ENCODE results near the gene OSBPL9. TPM values are rescaled to one million over a fixed set of nuclear protein-coding genes. Genes with fewer than 3 reads are reported as not detected.

Gene OSBPL9
- total RNA-seq, 4 donors from 2014 or later, result 65.8 to 206 (median 136) TPM

DNA sequence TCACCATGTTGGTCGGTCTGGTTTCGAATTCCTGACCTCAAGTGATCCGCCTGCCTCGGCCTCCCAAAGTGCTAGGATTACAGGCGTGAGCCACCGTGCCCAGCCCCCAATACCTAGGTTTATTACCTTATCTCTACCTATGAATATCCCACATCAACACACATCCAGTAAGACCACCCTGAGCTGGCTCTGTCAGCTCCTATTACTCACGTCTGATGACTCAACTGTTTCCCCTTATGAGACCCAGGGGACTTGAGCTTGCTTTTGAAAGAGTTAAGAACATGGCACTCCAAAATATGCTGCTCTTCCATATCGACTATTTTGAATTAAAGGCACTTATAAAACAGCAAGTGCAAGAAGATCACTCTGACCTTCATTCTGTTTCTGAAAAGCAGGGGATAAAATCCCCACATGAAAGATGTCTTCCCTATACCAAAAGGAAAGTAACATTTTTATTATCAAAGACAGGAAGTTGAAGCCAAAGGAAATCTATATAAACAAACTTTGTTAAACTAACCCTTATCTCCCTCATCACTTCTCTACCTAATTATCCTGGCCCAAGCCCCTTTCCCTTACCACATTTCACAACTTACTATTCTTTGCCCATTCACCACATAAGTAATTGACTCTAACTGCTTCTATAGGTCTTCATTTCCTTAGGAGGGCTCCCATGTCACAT lies 41.3 kb upstream of the OSBPL9 start:
- H3K9me3 ChIP-seq, result no peaks in the 10 kb centered on the region
- no peak overlapping the region for H3K4me3 ChIP-seq
- DNase-seq (no peak), ATAC-seq (no peak)
- no peak overlapping the region for H3K27ac ChIP-seq
- in situ Hi-C loops (cut with MboI; ENCODE audit: low sequenced_read_pairs in 4 of 4) (no loop called here), intact Hi-C loops (cut with DNase I; ENCODE audit: low total_unique reads) (no loop called here)
- H3K4me1 ChIP-seq, result peaks cover 18 to 21% of the 10 kb centered on the region in 2 donors
- no peak for TF ChIP-seq POLR2A (IDR thresholded peaks at IDR 0.05)
- TF ChIP-seq, protein P1, sequence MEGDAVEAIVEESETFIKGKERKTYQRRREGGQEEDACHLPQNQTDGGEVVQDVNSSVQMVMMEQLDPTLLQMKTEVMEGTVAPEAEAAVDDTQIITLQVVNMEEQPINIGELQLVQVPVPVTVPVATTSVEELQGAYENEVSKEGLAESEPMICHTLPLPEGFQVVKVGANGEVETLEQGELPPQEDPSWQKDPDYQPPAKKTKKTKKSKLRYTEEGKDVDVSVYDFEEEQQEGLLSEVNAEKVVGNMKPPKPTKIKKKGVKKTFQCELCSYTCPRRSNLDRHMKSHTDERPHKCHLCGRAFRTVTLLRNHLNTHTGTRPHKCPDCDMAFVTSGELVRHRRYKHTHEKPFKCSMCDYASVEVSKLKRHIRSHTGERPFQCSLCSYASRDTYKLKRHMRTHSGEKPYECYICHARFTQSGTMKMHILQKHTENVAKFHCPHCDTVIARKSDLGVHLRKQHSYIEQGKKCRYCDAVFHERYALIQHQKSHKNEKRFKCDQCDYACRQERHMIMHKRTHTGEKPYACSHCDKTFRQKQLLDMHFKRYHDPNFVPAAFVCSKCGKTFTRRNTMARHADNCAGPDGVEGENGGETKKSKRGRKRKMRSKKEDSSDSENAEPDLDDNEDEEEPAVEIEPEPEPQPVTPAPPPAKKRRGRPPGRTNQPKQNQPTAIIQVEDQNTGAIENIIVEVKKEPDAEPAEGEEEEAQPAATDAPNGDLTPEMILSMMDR (IDR thresholded peaks at IDR 0.05 in 4 of 5, conservative IDR thresholded peaks at IDR 0.05 in 1 of 5), result no peak
- no peaks in the 10 kb centered on the region for H3K36me3 ChIP-seq
- no peaks in the 10 kb centered on the region for H3K27me3 ChIP-seq

GRCh38 chr1:51576085-51576444 lies 40.8 kb upstream of the OSBPL9 start:
- Histone ChIP-seq H3K4me1 (peaks cover 16 to 17% of the 10 kb centered on the region in 2 donors), H3K27me3 (no peaks in the 10 kb centered on the region), H3K9me3 (no peaks in the 10 kb centered on the region), H3K4me3 (no peak overlapping the region), H3K36me3 (no peaks in the 10 kb centered on the region), H3K27ac (no peak overlapping the region)
- intact Hi-C loops (cut with DNase I; ENCODE audit: low total_unique reads), result no loop called here
- in situ Hi-C loops (cut with MboI; ENCODE audit: low sequenced_read_pairs in 4 of 4), result no loop called here
- TF ChIP-seq, protein P1 (IDR thresholded peaks at IDR 0.05 in 4 of 5, conservative IDR thresholded peaks at IDR 0.05 in 1 of 5), result no peak
- TF ChIP-seq POLR2A (IDR thresholded peaks at IDR 0.05), result no peak
- no peak for ATAC-seq
- no peak for DNase-seq

GRCh38 chr1:51576923-51577322 lies 40.0 kb upstream of the OSBPL9 start:
- no peak overlapping the region for H3K4me3 ChIP-seq
- intact Hi-C loops (cut with DNase I; ENCODE audit: low total_unique reads), result no loop called here
- TF ChIP-seq POLR2A (IDR thresholded peaks at IDR 0.05), result no peak
- TF ChIP-seq, protein P1 (IDR thresholded peaks at IDR 0.05 in 4 of 5, conservative IDR thresholded peaks at IDR 0.05 in 1 of 5), result no peak
- no peaks in the 10 kb centered on the region for H3K27me3 ChIP-seq
- H3K9me3 ChIP-seq, result no peaks in the 10 kb centered on the region
- DNase-seq, result no peak
- no peaks in the 10 kb centered on the region for H3K36me3 ChIP-seq
- in situ Hi-C loops (cut with MboI; ENCODE audit: low sequenced_read_pairs in 4 of 4), result no loop called here
- ATAC-seq, result no peak
- H3K27ac ChIP-seq, result no peak overlapping the region
- H3K4me1 ChIP-seq, result peaks cover 9% of the 10 kb centered on the region in 2 donors

GRCh38 chr1:51578383-51579109 lies 38.3 kb upstream of the OSBPL9 start:
- no peak for ATAC-seq
- no peak for DNase-seq
- H3K36me3 ChIP-seq, result no peaks in the 10 kb centered on the region
- intact Hi-C loops (cut with DNase I; ENCODE audit: low total_unique reads) (no loop called here), in situ Hi-C loops (cut with MboI; ENCODE audit: low sequenced_read_pairs in 4 of 4) (no loop called here)
- peaks cover 6% of the 10 kb centered on the region in 2 donors for H3K4me1 ChIP-seq
- TF ChIP-seq POLR2A (IDR thresholded peaks at IDR 0.05), result no peak
- TF ChIP-seq, protein P1 (IDR thresholded peaks at IDR 0.05 in 4 of 5, conservative IDR thresholded peaks at IDR 0.05 in 1 of 5), result no peak
- H3K27ac ChIP-seq, result no peak overlapping the region
- no peaks in the 10 kb centered on the region for H3K27me3 ChIP-seq
- no peaks in the 10 kb centered on the region for H3K9me3 ChIP-seq
- no peak overlapping the region for H3K4me3 ChIP-seq
